CD4-positive, alpha-beta T cell treated with Interleukin-21 for 1 hour (primary cell): ENCODE measurements around the gene COA7.
"Not testable (repeated sequence)": the region's sequence is repeated elsewhere in the genome, so short reads cannot be mapped to it uniquely, and the experiment has no call there.

Source experiments
- DNase-seq: peaks from one replicate; pipeline ENCODE4 v3.0.0-alpha.2; 2020

COA7 gene

DNA sequence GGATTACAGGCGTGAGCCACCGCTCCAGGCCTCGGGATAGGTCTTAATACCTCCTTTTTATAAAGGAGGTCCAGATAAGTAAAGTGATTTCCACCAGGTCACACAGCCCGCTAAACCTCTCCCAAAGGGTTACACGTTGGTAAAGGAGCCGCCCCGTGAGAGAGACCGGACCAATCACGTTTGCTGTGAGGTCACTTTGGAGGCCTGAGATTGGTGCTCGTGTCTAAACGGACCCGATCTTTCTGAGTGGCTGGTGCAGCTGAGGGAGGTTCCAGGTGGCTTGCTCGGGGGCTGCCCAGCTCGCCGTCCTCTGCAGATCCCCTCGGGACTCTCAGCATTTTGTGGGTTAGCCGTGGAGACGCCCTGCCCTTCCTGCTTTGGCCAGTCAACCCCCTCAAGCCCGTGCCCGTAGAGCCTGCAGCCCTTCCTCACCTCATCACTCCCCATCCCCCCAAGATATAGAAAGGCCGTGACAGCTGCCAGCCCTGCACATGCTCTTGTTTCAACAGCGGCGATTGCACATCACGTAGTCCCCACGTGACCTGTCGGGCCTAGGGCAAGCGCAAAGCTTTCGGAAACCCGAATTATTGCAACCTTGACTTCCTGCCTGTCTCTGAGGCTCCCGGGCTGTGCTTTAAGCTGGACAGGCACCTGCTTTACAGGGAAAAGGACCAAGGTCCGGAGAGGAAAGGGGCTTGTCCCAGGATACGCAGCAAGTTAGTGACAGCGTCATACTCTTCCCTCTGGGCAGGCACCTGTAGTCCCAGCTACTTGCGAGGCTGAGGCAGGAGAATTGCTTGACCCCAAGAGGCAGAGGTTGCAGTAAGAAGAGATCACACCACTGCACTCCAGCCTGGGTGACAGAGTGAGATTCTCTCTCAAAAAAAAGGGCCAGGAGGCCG, 5.0 kb upstream of the COA7 start:
- peak; percentile 90 for DNase-seq

DNA sequence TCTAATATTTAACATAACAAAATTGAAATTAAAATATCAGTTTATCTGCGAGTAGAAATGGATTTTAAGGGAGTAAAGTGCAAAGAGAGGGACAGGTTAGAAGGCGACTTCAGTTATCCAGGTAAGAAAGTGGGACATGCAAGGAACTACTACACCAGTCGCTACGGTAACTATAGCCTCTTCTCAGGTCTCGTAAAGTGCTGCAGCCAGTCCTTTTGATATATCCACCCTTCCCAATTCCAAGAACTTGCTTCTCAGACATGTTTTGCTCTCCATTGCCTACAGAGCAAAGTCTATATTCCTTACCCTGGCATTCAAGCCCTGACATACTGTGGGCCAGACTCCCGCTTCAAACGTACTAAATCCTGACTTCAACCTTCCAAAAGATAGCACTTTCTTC, 2.5 kb downstream of the COA7 start:
- DNase-seq, result no peak

- no peak for DNase-seq
Measured at GRCh38 chr1:52693843-52694242, 4.3 kb downstream of the COA7 start.

GRCh38 chr1:52693351-52693750, 4.8 kb downstream of the COA7 start:
- DNase-seq, result not testable (repeated sequence)

- no peak for DNase-seq
Measured at GRCh38 chr1:52692697-52693096, 5.5 kb downstream of the COA7 start.

DNA sequence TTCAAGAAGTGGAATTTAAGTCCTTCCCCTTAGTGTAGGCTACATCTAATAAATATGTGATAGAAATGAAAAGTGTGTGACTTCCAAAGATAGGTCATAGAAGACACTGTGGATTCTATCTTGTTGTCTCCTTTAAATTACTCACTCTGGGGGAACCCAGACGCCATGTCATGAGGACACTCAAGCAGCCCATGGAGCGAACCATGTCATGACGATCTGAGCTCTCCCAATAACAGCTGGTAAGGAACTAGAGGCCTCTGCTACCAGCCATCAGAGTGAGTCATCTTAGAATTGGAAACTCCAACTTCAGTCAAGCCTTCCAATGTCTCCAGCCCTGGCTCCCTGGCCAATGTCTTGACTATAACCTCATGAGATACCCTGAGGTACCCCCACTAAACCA, 6.3 kb downstream of the COA7 start:
- no peak for DNase-seq

- no peak for DNase-seq
Measured at GRCh38 chr1:52686830-52687229, 11.3 kb downstream of the COA7 start.

GRCh38 chr1:52686261-52686751, 11.8 kb downstream of the COA7 start:
- peak; percentile 84 for DNase-seq

GRCh38 chr1:52684545-52684944, 13.6 kb downstream of the COA7 start:
- no peak for DNase-seq

GRCh38 chr1:52683367-52683940, 14.7 kb downstream of the COA7 start:
- DNase-seq, result no peak

GRCh38 chr1:52681136-52681535, 17.0 kb downstream of the COA7 start:
- no peak for DNase-seq

DNA sequence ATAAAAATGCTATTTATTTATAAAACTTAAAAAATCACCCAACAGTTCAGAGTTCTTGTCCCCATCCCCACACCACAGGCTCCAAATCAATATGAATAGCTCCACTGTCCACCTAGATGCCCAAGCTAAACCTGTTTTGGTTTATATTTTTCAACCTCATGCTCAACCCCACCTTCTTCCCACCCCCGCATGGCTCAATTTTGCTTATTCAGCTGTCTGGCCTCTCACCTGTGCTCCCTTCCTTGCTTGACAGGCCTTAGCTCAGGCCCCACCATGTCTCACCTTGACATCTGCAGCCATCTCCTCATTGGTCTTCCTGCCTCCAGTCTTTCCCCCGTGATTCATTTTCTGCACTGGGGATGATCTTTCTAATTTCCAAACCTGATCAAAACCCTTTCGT, 17.8 kb downstream of the COA7 start:
- DNase-seq, result no peak

GRCh38 chr1:52679498-52679897, 18.6 kb downstream of the COA7 start:
- no peak for DNase-seq

GRCh38 chr1:52679048-52679447, 19.1 kb downstream of the COA7 start:
- no peak for DNase-seq

DNA sequence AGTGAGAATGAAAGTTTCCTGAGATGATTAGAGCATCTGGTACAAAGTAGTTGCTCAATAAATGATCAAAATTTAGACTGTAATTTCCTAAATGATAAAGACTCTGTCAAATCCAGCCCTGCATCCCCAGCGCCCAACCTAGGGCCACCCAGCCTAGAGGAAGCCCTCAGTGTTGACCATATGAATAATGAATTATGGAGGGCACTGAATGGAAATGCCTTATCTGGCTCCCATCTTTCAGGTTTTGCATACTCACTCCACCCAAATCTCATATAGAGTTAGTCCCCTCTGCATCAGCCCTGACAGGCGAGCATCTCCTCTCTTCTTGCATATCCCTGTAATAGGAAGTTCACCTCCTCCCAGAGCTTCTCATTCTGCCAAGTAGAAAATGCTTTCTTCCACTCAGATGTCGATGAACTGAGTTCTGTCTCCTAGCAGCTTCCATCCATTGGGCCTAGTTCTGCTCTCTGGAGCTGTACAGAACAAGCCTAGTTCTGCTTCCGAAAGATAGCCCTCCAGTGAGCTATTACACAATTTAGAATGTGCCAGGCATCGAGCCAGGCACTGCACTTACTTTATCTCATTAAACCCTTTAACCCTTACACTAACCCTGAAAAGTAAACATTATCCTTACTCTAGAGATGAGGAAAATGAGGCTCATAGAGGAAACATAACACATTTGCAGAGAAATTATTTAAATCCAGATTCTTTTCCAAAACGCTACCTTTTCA, 20.9 kb downstream of the COA7 start:
- DNase-seq, result no peak

DNA sequence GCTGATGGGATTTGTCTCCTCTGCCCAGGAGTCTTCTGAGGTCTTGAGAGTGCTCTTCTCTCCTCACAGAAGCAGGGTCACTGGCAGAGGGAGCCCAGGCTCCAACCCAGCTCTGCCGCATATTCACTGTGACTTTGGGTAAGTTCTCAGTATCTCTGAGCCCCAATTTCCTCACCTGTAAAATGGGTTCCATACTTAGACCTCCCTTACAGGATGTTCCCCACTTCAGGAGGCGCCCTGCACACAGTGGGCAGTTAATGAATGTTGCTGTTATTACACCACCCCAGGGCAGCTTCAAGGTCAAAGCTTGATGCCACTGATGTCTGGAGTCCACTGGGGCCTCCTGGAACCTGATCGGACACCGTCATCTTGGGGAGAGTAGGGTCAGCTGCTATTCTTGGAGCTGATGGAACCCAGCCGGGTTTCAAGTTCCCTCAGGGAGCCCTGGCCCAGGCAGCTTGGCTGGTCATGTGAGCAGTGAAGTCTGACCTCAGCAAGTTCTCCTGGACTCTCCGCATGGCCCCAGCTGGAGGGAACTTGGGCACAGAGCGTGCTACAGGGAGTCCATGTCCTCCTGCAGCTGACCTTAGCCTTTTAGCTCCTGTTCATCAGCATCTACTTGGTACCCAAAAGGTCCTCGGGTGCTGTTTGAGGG, 21.8 kb downstream of the COA7 start:
- DNase-seq, result no peak

- no peak for DNase-seq
Measured at GRCh38 chr1:52674497-52675384, 23.4 kb downstream of the COA7 start.

GRCh38 chr1:52673513-52673912, 24.6 kb downstream of the COA7 start:
- DNase-seq, result no peak

- no peak for DNase-seq
Measured at GRCh38 chr1:52672946-52673345, 25.2 kb downstream of the COA7 start.

GRCh38 chr1:52670604-52671003, 27.5 kb downstream of the COA7 start:
- no peak for DNase-seq

GRCh38 chr1:52669696-52670095, 28.5 kb downstream of the COA7 start:
- no peak for DNase-seq

DNA sequence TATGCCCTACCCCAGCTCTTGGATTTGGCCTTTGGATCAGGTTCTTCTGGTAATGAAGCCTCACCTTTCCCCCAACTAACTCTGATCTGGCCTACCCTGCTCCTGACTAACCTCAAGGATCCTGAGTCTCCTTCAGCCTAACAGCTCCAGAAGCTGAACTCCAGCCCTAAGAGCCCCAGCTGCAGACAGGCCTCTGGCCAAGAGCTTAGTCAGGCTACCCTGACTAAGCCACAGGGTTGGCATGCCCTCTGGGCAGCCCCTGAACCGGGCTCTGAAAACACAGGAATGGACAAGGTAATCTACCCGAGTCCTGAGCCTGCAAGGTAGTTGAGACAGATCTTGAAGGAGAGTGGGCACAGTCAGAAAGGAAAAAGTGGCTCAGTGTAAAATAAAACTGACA, 29.4 kb downstream of the COA7 start:
- no peak for DNase-seq
